Coronary artery (tissue), 2 donors: ENCODE results near the gene GPR179.
A peak's percentile ranks its signal among the peaks of the same experiment; 100 is the strongest.

Experiments
- DNase-seq: peaks from one replicate; pipeline ENCODE4 v3.0.0-alpha.2; 2017; ENCODE audit warnings: low spot score
- H3K27ac ChIP-seq, 2 donors: fragments of 200-600 bp; sonication (generic); one replicate each; pipeline ENCODE4 v1.5.1; 2016 to 2019
- H3K4me3 ChIP-seq: fragments of 200-600 bp; sonication (generic); 2 replicates; pipeline ENCODE4 v1.5.1; 2016; ENCODE audit warnings: mild to moderate bottlenecking, moderate library complexity
- CTCF ChIP-seq: fragments of 200-600 bp; sonication (generic); IDR thresholded peaks from one replicate; pipeline ENCODE4 v1.5.1; 2019; ENCODE audit warnings: antibody characterized with exemption

Gene GPR179

GRCh38 chr17:38328620-38329019, 15.1 kb downstream of the GPR179 start:
- H3K4me3 ChIP-seq: no peak overlapping the region
- DNase-seq: no peak
- H3K27ac ChIP-seq: no peak overlapping the region
- TF ChIP-seq CTCF: no peak

GRCh38 chr17:38327936-38328335, 15.8 kb downstream of the GPR179 start:
- no peak overlapping the region for H3K27ac ChIP-seq
- TF ChIP-seq CTCF: no peak
- H3K4me3 ChIP-seq: no peak overlapping the region
- DNase-seq: peak; percentile 26

- no peak for TF ChIP-seq CTCF
- Histone ChIP-seq H3K27ac (peak overlapping the region in 1 of 2 donors; percentile 30), H3K4me3 (no peak overlapping the region)
- peak; percentile 62 for DNase-seq
These were observed 16.6 kb downstream of the GPR179 start for GRCh38 chr17:38326996-38327792.

- H3K27ac ChIP-seq: no peak overlapping the region
- peak; percentile 33 for DNase-seq
- TF ChIP-seq CTCF: no peak
- H3K4me3 ChIP-seq: no peak overlapping the region
These were observed 18.4 kb downstream of the GPR179 start for GRCh38 chr17:38325221-38325851.

- H3K4me3 ChIP-seq: no peak overlapping the region
- TF ChIP-seq CTCF: no peak
- DNase-seq: no peak
- no peak overlapping the region for H3K27ac ChIP-seq
These were observed 19.0 kb downstream of the GPR179 start for GRCh38 chr17:38324772-38325171.

- no peak for TF ChIP-seq CTCF
- no peak overlapping the region for H3K4me3 ChIP-seq
- DNase-seq: peak; percentile 36
- no peak overlapping the region for H3K27ac ChIP-seq
These were observed 19.5 kb downstream of the GPR179 start for GRCh38 chr17:38324141-38324697.
